Caki2 (cell line): ENCODE measurements around the gene EMC10. TPM values are rescaled to one million over a fixed set of nuclear protein-coding genes. Genes with fewer than 3 reads are reported as not detected.

Experiments
- DNase-seq: peaks from one replicate; pipeline ENCODE4 v3.0.0-alpha.2; 2015; ENCODE audit warnings: low read depth
- in situ Hi-C: cut with HindIII; loops from 2 replicates; pipeline ENCODE4 v1.10.0; 2016; ENCODE audit warnings: low sequenced_read_pairs, low pct_unique_long_range_greater_than_20kb, mixed read lengths
- total RNA-seq: library from RNA; depleted of rRNA; stranded (reverse); fragments of >200 nt; shearing (Covaris generic); gene quantifications from 2 replicates; pipeline ENCODE4 v1.2.3, GENCODE V29; 2014; ENCODE audit warnings: low replicate concordance

EMC10 gene
- total RNA-seq, 1 experiment from 2014 or later: 192 TPM

GRCh38 chr19:50507376-50507775 is 31.1 kb downstream of the EMC10 start:
- DNase-seq: no peak
- in situ Hi-C loops: no loop called here

GRCh38 chr19:50508843-50509190 is 32.5 kb downstream of the EMC10 start:
- in situ Hi-C loops: no loop called here
- no peak for DNase-seq

DNA sequence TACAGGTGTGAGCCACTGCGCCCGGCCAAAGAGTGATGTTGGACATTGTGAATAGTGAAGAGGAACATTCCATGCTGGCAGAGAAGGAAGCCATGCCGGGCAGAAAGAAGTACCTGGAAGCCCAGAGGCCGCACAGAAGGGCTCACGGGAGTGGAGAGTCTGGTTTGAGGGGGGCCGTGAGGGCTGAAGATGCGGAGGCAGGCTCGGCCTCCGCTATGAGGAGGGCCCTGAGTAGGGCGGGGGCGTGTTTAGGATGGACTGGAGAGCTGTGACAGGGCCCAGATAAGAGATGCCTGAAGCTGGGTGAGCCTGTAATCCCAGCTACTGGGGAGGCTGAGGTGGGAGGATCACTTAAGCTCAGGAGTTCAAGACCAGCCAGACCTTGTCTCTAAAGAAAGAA is 33.1 kb downstream of the EMC10 start:
- no peak for DNase-seq

DNA sequence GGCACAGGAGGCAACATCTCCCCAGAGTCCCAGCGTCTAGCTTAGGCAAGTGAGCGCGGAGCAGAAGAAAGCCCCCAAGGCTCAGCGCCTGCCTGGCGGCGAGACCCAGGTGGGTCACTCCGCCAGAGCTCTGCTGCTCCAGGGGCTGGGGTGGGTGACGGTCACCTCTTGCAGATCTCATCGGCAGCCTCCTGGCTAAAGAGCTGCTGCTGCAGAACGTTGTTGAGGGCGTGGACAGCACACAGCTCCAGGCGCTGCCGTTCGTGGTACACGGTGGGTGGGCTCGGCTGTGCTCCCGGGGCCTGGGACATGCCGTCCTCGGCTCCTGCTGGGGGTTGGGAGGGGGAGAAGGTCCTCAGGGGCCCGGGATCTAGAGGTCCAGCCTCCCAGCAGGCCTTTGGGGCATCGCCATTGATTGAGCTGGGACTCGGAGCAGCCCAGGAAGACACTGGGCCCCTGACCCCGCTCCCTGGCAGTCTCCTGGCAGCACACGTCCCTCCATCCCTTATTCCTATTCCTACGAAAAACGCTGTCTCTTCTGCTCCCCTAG is 33.9 kb downstream of the EMC10 start:
- DNase-seq: no peak
- in situ Hi-C loops: no loop called here

More for the DNA sequence above, 33.1 kb downstream of the EMC10 start:
- in situ Hi-C loops: no loop called here

DNA sequence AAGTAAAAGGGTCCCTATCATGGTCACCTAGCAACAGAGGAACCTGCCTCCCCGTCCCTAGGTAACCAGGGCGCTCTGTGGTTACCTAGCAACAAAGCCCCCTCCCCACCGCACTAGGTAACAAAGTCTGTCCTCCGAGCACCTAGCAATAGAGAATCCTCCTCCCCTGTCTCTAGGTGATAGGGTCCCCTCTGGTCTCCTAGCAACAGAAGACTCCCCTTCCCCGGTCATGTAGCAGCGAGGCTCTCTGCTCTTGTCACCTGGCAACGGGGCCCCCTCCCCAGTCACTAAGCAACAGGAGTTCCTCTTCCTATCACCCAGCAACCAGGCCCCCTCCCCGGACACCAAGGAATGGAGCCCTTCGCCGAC is 34.4 kb downstream of the EMC10 start:
- in situ Hi-C loops: no loop called here
- no peak for DNase-seq

- in situ Hi-C loops: no loop called here
Observed at GRCh38 chr19:50511069-50511822, 34.9 kb downstream of the EMC10 start, which contains the start of gene JOSD2. JOSD2 (minus strand) TSS chr19:50511191; CDS start chr19:50510431, 760 bp downstream.

DNA sequence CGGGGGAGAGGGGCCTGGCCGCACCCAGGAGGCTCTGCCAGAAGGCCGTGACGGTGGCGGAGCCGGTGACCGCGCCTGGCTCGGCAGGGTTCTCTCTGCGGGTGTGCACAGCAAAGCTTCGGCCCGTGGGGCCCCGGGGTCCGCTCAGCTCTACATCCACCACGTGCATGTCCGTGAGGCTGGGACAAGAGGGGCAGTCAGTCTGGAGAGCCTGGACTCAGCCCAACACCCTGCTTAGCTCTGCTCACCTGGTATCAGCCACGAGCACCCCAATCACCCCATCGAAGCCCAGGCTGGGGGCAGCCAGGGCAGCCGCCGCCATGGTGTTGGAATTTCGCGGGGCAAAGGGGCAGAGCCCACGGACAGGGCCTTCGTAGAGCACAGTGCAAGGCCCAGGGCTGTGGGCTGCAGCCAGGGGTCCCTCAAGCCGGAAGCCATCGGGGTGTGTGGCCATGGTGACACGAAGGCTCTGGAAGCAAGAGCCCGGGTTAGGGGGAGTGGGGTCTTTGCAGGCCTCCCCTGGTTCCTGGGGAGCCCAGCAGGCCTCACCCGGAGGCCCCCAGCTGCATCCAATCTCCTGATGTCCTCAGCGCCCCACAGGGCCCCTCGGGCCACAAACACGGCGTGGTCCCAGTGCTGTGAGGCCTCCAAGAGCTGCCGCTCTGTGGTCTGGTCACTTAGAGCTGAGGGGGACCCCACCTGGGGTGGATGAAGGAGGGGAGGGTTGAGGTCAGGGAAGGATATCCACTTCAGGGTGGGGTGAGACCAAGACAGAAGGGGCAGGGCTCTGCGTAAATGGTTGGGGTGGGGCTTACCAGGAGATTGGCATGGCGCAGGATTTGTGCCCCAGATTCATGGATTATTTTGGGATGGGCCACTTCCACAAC is 36.0 kb downstream of the EMC10 start:
- in situ Hi-C loops: no loop called here
- DNase-seq: no peak

More at GRCh38 chr19:50511069-50511822, 34.9 kb downstream of the EMC10 start, which contains the start of gene JOSD2:
- DNase-seq: peak; percentile 99

- in situ Hi-C loops: no loop called here
- DNase-seq: no peak
Observed at GRCh38 chr19:50512999-50513745, 36.9 kb downstream of the EMC10 start.

- DNase-seq: peak; percentile 25
- in situ Hi-C loops: no loop called here
Observed at GRCh38 chr19:50513746-50514345, 37.5 kb downstream of the EMC10 start, which contains the start of gene ASPDH. ASPDH (minus strand) TSS chr19:50513913; CDS start chr19:50513823, 90 bp downstream.

- in situ Hi-C loops: no loop called here
- DNase-seq: no peak
Observed at GRCh38 chr19:50514346-50515167, 38.2 kb downstream of the EMC10 start.

DNA sequence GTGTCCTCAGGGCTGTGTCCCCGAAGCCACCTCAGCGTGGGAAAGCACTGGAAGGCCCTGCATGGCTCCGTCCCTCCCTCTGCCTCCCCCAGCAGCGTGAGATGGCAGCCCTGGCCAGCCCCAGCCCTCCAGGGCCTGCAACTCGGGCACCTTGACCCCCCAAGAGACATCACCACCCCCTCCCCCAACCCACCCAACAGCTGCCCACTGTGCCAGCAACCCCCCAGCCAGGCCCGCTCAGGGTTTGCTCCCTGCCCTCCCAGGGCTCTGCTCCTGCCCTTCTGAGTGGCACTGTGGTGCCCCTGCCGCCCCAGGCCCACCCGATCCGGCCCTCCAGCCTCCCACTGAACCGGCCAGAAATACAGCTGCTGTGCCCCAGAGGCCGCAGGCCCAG is 38.9 kb downstream of the EMC10 start:
- DNase-seq: no peak
- in situ Hi-C loops: no loop called here

DNA sequence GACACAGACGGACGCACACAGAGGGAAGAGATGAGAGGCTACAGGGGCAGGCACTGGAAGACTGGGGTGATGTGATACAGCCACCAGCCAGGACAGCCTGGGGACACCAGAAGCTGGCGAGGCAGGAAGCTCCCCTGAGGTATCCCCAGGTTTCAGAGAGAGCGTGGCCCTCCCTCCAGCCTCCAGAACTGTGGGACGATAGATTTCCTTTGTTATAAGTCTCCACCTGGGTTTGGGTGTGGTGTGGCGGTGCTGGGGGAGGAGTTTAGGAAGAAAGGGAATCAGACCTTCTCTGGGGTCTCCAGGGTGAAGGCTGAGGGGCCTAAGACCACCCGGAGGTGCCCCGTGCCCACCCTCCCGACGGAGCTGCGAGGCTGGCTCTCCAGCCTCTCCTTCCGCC is 40.1 kb downstream of the EMC10 start:
- no peak for DNase-seq
- in situ Hi-C loops: no loop called here

GRCh38 chr19:50516964-50517703 is 40.8 kb downstream of the EMC10 start:
- DNase-seq: no peak
- in situ Hi-C loops: no loop called here

- no peak for DNase-seq
- in situ Hi-C loops: no loop called here
Observed at GRCh38 chr19:50517704-50518075, 41.4 kb downstream of the EMC10 start.

DNA sequence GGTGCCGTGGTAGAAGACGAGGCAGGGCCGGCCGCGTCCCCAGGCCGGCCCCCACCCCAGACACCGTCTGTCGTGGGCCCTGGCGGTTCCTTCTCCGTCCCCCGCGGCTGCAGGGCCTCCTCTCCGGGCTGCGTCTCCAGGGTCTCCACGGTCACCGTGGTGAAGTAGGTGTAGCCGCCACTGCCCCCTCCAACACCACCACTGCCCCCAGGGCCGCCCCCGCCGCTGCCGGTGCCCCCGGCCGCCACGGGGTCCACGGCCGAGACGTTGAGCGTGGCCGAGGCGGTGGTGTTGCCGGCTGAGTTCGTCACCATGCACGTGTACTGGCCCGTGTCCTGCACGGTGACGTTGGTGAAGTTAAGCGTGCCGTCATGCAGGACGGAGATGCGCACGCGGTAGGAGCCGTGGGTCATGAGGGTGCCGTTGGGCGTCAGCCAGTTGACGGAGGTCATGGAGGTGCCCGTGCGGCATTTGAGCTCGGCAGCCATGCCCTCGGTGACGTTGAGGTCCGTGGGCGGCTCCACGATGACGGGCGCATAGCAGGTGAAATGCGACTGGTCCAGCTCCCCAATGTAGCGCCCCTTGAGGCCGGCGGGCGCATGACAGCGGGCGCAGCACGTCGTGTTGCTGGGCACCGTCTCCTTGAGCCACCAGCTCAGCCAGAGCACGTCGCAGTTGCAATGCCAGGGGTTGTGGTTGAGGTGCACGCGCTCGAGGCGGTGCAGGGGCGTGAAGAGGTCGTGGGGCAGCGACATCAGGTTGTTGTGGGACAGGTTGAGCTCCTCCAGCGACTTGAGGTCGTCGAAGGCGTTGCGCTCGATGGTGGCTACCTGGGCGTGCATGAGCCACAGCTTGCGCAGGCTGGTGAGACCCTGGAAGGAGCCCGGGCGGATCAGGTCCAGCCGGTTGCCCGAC is 42.0 kb downstream of the EMC10 start:
- in situ Hi-C loops: no loop called here

More for the DNA sequence above, 42.0 kb downstream of the EMC10 start:
- no peak for DNase-seq
